Measurements from ENCODE around the gene GDF15.

GDF15 gene

DNA sequence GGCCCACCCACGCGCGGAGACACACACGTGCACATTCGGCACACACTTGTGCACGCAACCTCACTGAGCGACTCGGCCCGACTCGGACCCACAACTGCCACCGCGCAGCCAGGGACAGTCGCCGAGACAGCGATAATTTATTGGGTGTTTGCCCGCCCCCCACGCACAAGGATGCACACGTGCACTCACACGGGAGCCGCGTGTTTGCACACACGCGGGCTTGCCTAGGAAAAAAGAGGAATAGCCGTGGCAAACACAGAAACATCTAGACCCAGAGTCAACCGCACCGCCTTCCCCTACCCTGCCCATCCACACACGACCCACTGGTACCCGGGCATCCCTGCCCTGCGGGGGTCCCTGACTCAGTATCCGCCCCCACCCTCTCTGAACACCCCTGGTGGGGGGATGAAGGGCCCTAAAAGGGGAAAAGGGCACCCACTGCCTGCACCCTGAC, 32.1 kb downstream of the GDF15 start:
- peaks cover 20% of the 10 kb centered on the region for H3K36me3 ChIP-seq (ENCODE audit: control insufficient read depth, low read length)
- peaks cover 36% of the 10 kb centered on the region for H3F3A ChIP-seq (ENCODE audit: control insufficient read depth, insufficient read depth)
- peaks cover 36% of the 10 kb centered on the region for H3K79me2 ChIP-seq (ENCODE audit: control insufficient read depth, low read length)
- H3K4me3 ChIP-seq (ENCODE audit: low read length): peak overlapping the region; percentile 90
- TF ChIP-seq, protein P1, sequence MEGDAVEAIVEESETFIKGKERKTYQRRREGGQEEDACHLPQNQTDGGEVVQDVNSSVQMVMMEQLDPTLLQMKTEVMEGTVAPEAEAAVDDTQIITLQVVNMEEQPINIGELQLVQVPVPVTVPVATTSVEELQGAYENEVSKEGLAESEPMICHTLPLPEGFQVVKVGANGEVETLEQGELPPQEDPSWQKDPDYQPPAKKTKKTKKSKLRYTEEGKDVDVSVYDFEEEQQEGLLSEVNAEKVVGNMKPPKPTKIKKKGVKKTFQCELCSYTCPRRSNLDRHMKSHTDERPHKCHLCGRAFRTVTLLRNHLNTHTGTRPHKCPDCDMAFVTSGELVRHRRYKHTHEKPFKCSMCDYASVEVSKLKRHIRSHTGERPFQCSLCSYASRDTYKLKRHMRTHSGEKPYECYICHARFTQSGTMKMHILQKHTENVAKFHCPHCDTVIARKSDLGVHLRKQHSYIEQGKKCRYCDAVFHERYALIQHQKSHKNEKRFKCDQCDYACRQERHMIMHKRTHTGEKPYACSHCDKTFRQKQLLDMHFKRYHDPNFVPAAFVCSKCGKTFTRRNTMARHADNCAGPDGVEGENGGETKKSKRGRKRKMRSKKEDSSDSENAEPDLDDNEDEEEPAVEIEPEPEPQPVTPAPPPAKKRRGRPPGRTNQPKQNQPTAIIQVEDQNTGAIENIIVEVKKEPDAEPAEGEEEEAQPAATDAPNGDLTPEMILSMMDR (IDR thresholded peaks at IDR 0.05; ENCODE audit: low read depth, low read length, poor library complexity, severe bottlenecking): no peak
- no peak for TF ChIP-seq EZH2phosphoT487 (IDR thresholded peaks at IDR 0.05; ENCODE audit: borderline replicate concordance, low read length)
- peaks cover 4% of the 10 kb centered on the region; the same call in 1 of the 2 replicates for H4K20me1 ChIP-seq (ENCODE audit: control insufficient read depth, insufficient read depth, low read depth, low read length)
- H3K9me3 ChIP-seq (ENCODE audit: control insufficient read depth, insufficient read depth, low read length): no peaks in the 10 kb centered on the region
- peaks cover 74% of the 10 kb centered on the region for H3K4me1 ChIP-seq (ENCODE audit: control insufficient read depth, low read length)
- peak overlapping the region; percentile 87 for H3K27ac ChIP-seq (ENCODE audit: low read depth, low read length)
- peak overlapping the region; percentile 78 for H3K4me2 ChIP-seq (ENCODE audit: low read length)
- H3K9me2 ChIP-seq (replicated peaks; ENCODE audit: control insufficient read depth, low read length): no peaks in the 10 kb centered on the region
- no peaks in the 10 kb centered on the region for H3K27me3 ChIP-seq (ENCODE audit: control insufficient read depth, low read length)

DNA sequence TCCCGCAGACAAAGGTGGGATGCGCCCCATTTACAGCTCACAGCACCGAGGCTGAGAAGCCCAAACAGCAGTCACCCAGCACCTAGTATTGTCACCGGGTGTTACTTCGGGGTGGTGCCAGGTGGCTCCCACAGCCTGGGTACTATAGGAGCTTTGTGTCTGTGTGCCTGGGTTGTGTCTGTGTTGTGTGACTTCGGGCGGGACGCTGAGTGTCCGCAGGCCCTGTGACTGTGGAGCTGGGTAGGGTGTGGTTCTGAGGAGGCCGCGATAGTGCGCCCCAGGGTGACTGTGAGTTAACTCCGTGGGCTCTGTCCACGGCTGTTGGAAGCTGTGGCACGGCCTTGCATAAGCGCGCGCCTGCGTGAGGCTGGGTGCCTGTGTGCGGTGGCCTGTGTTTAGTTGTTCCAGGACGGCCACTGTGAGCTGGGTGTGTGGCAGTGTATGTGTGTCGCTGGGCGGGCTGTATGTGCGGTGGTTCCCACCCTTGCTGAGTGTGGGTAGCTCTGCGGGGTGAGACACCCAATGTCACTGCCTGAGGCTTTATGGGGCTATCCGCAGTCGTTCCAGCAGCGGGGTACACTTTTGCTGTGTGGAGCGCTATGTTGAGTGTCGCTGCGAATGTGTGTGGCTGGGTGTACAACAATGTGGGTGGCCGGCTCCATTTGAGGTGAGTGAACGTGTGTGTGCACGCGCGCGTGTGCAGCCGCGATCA, 32.7 kb downstream of the GDF15 start:
- TF ChIP-seq, protein P1 (IDR thresholded peaks at IDR 0.05; ENCODE audit: low read depth, low read length, poor library complexity, severe bottlenecking): no peak
- no peak for TF ChIP-seq EZH2phosphoT487 (IDR thresholded peaks at IDR 0.05; ENCODE audit: borderline replicate concordance, low read length)
- Histone ChIP-seq H3K9me3 (ENCODE audit: control insufficient read depth, insufficient read depth, low read length) (no peaks in the 10 kb centered on the region), H3K36me3 (ENCODE audit: control insufficient read depth, low read length) (peaks cover 26% of the 10 kb centered on the region), H3K4me1 (ENCODE audit: control insufficient read depth, low read length) (peaks cover 79% of the 10 kb centered on the region), H3K27ac (ENCODE audit: low read depth, low read length) (peak overlapping the region; percentile 87), H3K79me2 (ENCODE audit: control insufficient read depth, low read length) (peaks cover 42% of the 10 kb centered on the region), H3F3A (ENCODE audit: control insufficient read depth, insufficient read depth) (peaks cover 36% of the 10 kb centered on the region), H3K4me3 (ENCODE audit: low read length) (peak overlapping the region; percentile 90), H3K4me2 (ENCODE audit: low read length) (peak overlapping the region; percentile 78), H3K9me2 (replicated peaks; ENCODE audit: control insufficient read depth, low read length) (no peaks in the 10 kb centered on the region), H4K20me1 (ENCODE audit: control insufficient read depth, insufficient read depth, low read depth, low read length) (peaks cover 9% of the 10 kb centered on the region; the same call in 1 of the 2 replicates), H3K27me3 (ENCODE audit: control insufficient read depth, low read length) (no peaks in the 10 kb centered on the region)

DNA sequence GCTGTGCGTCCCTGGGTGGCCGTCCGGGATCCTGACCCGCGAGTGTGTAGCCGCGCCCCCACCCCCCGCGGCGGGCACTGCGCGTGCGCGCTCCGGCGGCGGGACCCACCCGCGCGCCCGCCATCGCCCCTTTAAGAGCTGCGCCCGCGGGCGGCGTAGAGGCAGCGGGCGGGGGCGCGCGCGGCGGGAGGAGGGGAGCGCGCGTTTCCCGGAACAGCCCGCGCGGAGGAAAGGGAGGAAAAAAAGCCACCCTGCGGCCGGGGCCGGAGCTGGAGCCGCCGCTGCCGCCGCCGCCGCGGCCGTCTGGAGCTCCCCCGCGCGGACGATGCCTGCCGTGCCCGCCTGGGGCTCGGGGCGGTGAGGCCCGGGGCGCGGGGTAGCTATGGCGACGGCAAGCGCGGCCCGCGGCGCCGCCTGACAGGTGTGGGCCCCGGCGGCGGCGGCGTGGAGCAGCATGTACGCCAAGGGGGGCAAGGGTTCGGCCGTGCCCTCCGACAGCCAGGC, 33.3 kb downstream of the GDF15 start, which contains the start of gene SSBP4:
TSS of gene SSBP4 (plus strand) at position 204 of the 504 bp plus-strand sequence. CDS start at position 455, 251 bp downstream.
- Histone ChIP-seq H3K79me2 (ENCODE audit: control insufficient read depth, low read length) (peaks cover 48% of the 10 kb centered on the region), H3K4me3 (ENCODE audit: low read length) (peak within 1 kb of the TSS; percentile 90), H3K9me3 (ENCODE audit: control insufficient read depth, insufficient read depth, low read length) (no peaks in the 10 kb centered on the region), H3K27ac (ENCODE audit: low read depth, low read length) (peak within 1 kb of the TSS; percentile 87), H3K27me3 (ENCODE audit: control insufficient read depth, low read length) (no peaks in the 10 kb centered on the region), H3F3A (ENCODE audit: control insufficient read depth, insufficient read depth) (peaks cover 39% of the 10 kb centered on the region), H3K9me2 (replicated peaks; ENCODE audit: control insufficient read depth, low read length) (no peaks in the 10 kb centered on the region), H3K36me3 (ENCODE audit: control insufficient read depth, low read length) (peaks cover 29% of the 10 kb centered on the region), H3K4me1 (ENCODE audit: control insufficient read depth, low read length) (peaks cover 86% of the 10 kb centered on the region), H3K4me2 (ENCODE audit: low read length) (peak within 1 kb of the TSS; percentile 79), H4K20me1 (ENCODE audit: control insufficient read depth, insufficient read depth, low read depth, low read length) (peaks cover 15% of the 10 kb centered on the region; the same call in 1 of the 2 replicates)
- no peak for TF ChIP-seq EZH2phosphoT487 (IDR thresholded peaks at IDR 0.05; ENCODE audit: borderline replicate concordance, low read length)
- TF ChIP-seq, protein P1 (IDR thresholded peaks at IDR 0.05; ENCODE audit: low read depth, low read length, poor library complexity, severe bottlenecking): no peak

Measured in DOHH2 (cell line).